HepG2 (cell line): Measurements from ENCODE around the gene DPAGT1. TPM values are rescaled to one million over a fixed set of nuclear protein-coding genes. Genes with fewer than 3 reads are reported as not detected.

Experiments
- GTF3A ChIP-seq: sonication (generic); formaldehyde crosslinking; conservative IDR thresholded peaks from 2 replicates; pipeline ENCODE4 v1.4.0; 2020; ENCODE audit warnings: mild to moderate bottlenecking, missing genetic modification reagents
- KDM1A ChIP-seq: IDR thresholded peaks from 2 replicates; pipeline ENCODE4 v1.6.1; 2016; ENCODE audit warnings: missing compliant biosample characterization
- NCOR1 ChIP-seq: fragments of 200-600 bp; sonication (generic); IDR thresholded peaks from 2 replicates; pipeline ENCODE4 v1.7.0; 2017; ENCODE audit warnings: antibody characterized with exemption, low read length, borderline replicate concordance
- PBX2 ChIP-seq: IDR thresholded peaks from 2 replicates; pipeline ENCODE4 v1.6.1; 2016; ENCODE audit warnings: control low read depth
- SMARCC2 ChIP-seq: fragments of 450-650 bp; IDR thresholded peaks from 2 replicates; pipeline ENCODE4 v1.6.1; 2017; ENCODE audit warnings: antibody characterized with exemption, mild to moderate bottlenecking
- SNAPC4 ChIP-seq: sonication (generic); formaldehyde crosslinking; IDR thresholded peaks from 2 replicates; pipeline ENCODE4 v1.4.0; 2020; ENCODE audit warnings: mild to moderate bottlenecking, missing genetic modification reagents
- STAG1 ChIP-seq: sonication (generic); formaldehyde crosslinking; IDR thresholded peaks from 2 replicates; pipeline ENCODE4 v1.4.0; 2020; ENCODE audit warnings: missing genetic modification reagents
- TGIF2 ChIP-seq: IDR thresholded peaks from 2 replicates; pipeline ENCODE4 v1.6.1; 2016; ENCODE audit warnings: control low read depth, missing compliant biosample characterization
- ZFP91 ChIP-seq: sonication (generic); formaldehyde crosslinking; IDR thresholded peaks from 2 replicates; pipeline ENCODE4 v1.9.0; 2022; ENCODE audit warnings: missing genetic modification reagents, mild to moderate bottlenecking, borderline replicate concordance
- ZNF770 ChIP-seq: sonication (generic); formaldehyde crosslinking; IDR thresholded peaks from 2 replicates; pipeline ENCODE4 v1.5.0; 2020; ENCODE audit warnings: mild to moderate bottlenecking, missing genetic modification reagents
- polyA plus RNA-seq, 8 experiments: library from polyadenylated mRNA; depleted of rRNA in 3 of 8; stranded (reverse) in 7 of 8; unstranded in 1 of 8; fragments of >200 nt; fragmentation: Illumina TruSeq in 4 of 8; extraction: Trizol in 4 of 8; gene quantifications; 2 replicates each; pipeline versions ENCODE4 v1.2.1 to v1.2.3, GENCODE V29; 2011 to 2016; ENCODE audit warnings: low read depth in 4 of 8, missing spikeins in 1 of 8, mixed read lengths in 1 of 8; ENCODE audit not compliant: insufficient read depth in 1 of 8
- total RNA-seq, 5 experiments: library from RNA; depleted of rRNA; stranded (reverse); fragments of >200 nt; fragmentation: Illumina TruSeq; extraction: Trizol; gene quantifications; 2 replicates each; pipeline ENCODE4 v1.2.3, GENCODE V29; 2016; ENCODE audit warnings: low read depth in 1 of 5
- TF ChIP-seq, protein P1 (sequence below): sonication (generic); formaldehyde crosslinking; IDR thresholded peaks from 2 replicates; pipeline ENCODE4 v1.4.0; 2020; ENCODE audit warnings: mild to moderate bottlenecking, missing genetic modification reagents

The DPAGT1 gene
- total and polyA plus RNA-seq, 2 of the 13 experiments (the other 11 are each of a cell fraction or from before 2014, with no cell fraction given) = 37.6 to 70.7 TPM

- TF ChIP-seq SNAPC4 (CRISPR knock-in tag) (no peak), ZFP91 (CRISPR knock-in tag) (peak; percentile 64; the same call in 1 of the 2 replicates), SMARCC2 (no peak), KDM1A (CRISPR knock-in tag) (no peak), NCOR1 (peak; percentile 81; the same call in 1 of the 2 replicates), ZNF770 (CRISPR knock-in tag) (0 out of 2 replicates have a peak, but pooled peaks have one; percentile 25), STAG1 (no peak), TGIF2 (peak; percentile 8; the same call in 1 of the 2 replicates), PBX2 (CRISPR knock-in tag) (no peak), GTF3A (no peak)
- TF ChIP-seq, protein P1, sequence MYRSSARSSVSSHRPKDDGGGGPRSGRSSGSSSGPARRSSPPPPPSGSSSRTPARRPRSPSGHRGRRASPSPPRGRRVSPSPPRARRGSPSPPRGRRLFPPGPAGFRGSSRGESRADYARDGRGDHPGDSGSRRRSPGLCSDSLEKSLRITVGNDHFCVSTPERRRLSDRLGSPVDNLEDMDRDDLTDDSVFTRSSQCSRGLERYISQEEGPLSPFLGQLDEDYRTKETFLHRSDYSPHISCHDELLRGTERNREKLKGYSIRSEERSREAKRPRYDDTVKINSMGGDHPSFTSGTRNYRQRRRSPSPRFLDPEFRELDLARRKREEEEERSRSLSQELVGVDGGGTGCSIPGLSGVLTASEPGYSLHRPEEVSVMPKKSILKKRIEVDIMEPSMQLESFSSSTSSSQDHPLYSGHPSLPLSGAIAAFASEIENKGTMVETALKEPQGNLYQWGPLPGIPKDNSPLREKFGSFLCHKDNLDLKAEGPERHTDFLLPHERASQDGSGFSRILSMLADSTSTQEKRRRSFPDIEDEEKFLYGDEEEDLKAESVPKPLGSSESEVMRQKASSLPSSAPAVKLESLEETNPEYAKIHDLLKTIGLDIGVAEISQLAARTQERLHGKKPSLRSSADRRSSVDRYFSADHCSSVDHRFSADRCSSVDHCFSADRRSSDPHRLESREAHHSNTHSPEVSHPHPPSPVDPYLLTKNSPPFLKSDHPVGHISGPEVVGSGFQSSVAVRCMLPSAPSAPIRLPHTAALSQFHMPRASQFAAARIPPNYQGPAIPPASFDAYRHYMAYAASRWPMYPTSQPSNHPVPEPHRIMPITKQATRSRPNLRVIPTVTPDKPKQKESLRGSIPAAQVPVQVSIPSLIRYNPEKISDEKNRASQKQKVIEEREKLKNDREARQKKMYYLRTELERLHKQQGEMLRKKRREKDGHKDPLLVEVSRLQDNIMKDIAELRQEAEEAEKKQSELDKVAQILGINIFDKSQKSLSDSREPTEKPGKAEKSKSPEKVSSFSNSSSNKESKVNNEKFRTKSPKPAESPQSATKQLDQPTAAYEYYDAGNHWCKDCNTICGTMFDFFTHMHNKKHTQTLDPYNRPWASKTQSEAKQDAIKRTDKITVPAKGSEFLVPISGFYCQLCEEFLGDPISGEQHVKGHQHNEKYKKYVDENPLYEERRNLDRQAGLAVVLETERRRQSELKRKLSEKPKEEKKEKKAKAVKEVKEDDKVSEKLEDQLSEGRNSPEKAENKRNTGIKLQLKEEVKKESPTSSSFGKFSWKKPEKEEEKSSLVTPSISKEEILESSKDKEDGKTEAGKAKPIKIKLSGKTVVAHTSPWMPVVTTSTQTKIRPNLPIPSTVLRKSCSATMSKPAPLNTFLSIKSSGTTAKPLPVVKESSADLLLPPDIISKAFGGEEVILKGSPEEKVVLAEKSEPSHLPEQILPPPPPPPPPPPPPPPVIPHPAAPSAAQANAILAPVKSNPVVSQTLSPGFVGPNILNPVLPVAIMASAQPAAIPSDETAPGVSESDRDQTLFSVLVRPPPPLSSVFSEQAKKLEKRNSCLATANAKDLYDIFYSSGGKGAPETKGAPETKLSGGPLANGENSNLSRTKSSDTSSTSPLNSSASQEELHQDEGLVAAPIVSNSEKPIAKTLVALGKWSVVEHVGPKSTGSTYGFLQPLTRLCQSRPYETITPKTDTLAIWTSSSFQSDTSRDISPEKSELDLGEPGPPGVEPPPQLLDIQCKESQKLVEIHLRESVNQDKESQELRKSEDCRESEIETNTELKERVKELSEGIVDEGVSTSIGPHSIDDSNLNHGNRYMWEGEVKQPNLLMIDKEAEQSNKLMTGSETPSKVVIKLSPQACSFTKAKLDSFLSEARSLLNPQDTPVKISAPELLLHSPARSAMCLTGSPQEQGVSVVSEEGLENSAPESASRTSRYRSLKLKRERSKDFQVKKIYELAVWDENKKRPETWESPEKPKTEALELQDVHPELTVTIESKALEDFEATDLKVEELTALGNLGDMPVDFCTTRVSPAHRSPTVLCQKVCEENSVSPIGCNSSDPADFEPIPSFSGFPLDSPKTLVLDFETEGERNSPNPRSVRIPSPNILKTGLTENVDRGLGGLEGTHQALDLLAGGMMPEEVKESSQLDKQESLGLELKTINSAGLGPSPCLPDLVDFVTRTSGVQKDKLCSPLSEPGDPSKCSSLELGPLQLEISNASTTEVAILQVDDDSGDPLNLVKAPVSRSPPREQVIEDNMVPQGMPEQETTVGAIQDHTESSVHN (CRISPR knock-in tag) = no peak
Measured at GRCh38 chr11:119108857-119109221, 7.2 kb upstream of the DPAGT1 start (continued).
